ENCODE results near the gene MAGEA4. TPM values are rescaled to one million over a fixed set of nuclear protein-coding genes. Genes with fewer than 3 reads are reported as not detected.

Gene MAGEA4
- total RNA-seq, 1 donor from 2014 or later = not detected

DNA sequence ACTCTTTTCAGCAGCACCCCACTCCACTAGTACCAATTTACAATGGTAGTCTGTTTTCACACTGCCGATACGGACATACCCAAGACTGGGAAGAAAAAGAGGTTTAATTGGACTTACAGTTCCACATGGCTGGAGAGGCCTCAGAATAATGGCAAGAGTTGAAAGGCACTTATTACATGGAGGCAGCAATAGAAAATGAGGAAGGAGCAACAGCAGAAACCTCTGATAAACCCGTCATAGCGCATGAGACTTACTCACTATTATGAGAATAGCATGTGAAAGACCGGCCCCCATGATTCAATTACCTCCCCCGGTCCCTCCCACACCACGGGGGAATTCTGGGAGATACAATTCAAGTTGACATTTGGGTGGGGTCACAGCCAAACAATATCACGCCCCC lies 34.1 kb upstream of the MAGEA4 start:
- H3K9me3 ChIP-seq = no peaks in the 10 kb centered on the region
- H3K4me3 ChIP-seq = no peak overlapping the region
- TF ChIP-seq POLR2A (IDR thresholded peaks at IDR 0.05) (no peak), POLR2AphosphoS5 (IDR thresholded peaks at IDR 0.05; ENCODE audit: insufficient read depth in 1 of 2, low read depth in 1 of 2) (no peak)
- TF ChIP-seq, protein P1, sequence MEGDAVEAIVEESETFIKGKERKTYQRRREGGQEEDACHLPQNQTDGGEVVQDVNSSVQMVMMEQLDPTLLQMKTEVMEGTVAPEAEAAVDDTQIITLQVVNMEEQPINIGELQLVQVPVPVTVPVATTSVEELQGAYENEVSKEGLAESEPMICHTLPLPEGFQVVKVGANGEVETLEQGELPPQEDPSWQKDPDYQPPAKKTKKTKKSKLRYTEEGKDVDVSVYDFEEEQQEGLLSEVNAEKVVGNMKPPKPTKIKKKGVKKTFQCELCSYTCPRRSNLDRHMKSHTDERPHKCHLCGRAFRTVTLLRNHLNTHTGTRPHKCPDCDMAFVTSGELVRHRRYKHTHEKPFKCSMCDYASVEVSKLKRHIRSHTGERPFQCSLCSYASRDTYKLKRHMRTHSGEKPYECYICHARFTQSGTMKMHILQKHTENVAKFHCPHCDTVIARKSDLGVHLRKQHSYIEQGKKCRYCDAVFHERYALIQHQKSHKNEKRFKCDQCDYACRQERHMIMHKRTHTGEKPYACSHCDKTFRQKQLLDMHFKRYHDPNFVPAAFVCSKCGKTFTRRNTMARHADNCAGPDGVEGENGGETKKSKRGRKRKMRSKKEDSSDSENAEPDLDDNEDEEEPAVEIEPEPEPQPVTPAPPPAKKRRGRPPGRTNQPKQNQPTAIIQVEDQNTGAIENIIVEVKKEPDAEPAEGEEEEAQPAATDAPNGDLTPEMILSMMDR (IDR thresholded peaks at IDR 0.05) = no peak
- H3K4me1 ChIP-seq = no peaks in the 10 kb centered on the region
- no peaks in the 10 kb centered on the region for H3K27me3 ChIP-seq
- intact Hi-C loops (cut with DNase I) = no loop called here
- H3K36me3 ChIP-seq = no peaks in the 10 kb centered on the region
- no peak overlapping the region for H3K27ac ChIP-seq
- DNase-seq (ENCODE audit: extremely low spot score in 2 of 2) = no peak

DNA sequence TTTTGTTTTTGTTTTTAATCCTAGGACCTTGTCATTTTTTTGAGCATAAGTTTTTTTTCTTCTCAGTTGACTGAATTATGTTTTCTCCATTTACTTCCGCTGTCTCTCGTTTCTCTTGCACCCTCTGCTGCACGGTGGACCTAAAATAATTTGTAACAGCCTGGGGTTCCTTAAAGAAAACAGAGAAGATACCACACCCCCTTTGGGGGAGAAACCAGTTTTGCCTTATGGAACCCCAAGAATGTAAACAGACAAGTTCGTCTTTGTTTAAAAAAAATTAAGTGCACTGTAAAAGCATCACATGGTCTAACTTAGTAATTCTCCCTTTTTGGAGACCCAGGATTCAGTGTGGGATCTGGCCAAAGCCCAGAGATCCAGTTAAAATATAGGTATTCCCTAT lies 32.8 kb upstream of the MAGEA4 start:
- H3K9me3 ChIP-seq = no peaks in the 10 kb centered on the region
- H3K27ac ChIP-seq = no peak overlapping the region
- intact Hi-C loops (cut with DNase I) = no loop called here
- TF ChIP-seq POLR2AphosphoS5 (IDR thresholded peaks at IDR 0.05; ENCODE audit: insufficient read depth in 1 of 2, low read depth in 1 of 2) (no peak), POLR2A (IDR thresholded peaks at IDR 0.05) (no peak)
- TF ChIP-seq, protein P1 (IDR thresholded peaks at IDR 0.05) = no peak
- no peak for DNase-seq (ENCODE audit: extremely low spot score in 2 of 2)
- no peaks in the 10 kb centered on the region for H3K36me3 ChIP-seq
- H3K27me3 ChIP-seq = no peaks in the 10 kb centered on the region
- H3K4me3 ChIP-seq = no peak overlapping the region
- H3K4me1 ChIP-seq = no peaks in the 10 kb centered on the region

DNA sequence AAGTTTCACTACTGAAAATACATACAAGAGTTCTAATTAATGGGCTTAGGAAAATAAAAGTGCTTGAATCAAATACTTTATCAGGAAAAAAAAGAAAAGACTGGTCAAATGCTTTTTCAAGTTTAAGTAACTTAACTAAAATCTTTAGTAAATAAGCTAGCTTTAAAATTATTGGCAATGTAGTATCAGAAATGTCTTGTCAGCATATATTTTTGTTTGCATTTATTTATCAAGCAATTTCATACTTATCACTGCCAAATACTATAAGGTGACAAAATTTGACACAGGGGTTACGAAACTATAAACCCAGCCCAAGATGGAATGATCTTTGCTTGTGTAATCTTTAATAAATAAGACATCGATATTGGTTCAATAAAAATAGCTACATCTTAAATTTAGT lies 31.8 kb upstream of the MAGEA4 start:
- no peaks in the 10 kb centered on the region for H3K36me3 ChIP-seq
- no peak overlapping the region for H3K4me3 ChIP-seq
- no peak for DNase-seq (ENCODE audit: extremely low spot score in 2 of 2)
- H3K27me3 ChIP-seq = no peaks in the 10 kb centered on the region
- H3K27ac ChIP-seq = no peak overlapping the region
- H3K4me1 ChIP-seq = no peaks in the 10 kb centered on the region
- TF ChIP-seq POLR2A (IDR thresholded peaks at IDR 0.05) (no peak), POLR2AphosphoS5 (IDR thresholded peaks at IDR 0.05; ENCODE audit: insufficient read depth in 1 of 2, low read depth in 1 of 2) (no peak)
- TF ChIP-seq, protein P1 (IDR thresholded peaks at IDR 0.05) = no peak
- intact Hi-C loops (cut with DNase I) = no loop called here
- no peaks in the 10 kb centered on the region for H3K9me3 ChIP-seq

DNA sequence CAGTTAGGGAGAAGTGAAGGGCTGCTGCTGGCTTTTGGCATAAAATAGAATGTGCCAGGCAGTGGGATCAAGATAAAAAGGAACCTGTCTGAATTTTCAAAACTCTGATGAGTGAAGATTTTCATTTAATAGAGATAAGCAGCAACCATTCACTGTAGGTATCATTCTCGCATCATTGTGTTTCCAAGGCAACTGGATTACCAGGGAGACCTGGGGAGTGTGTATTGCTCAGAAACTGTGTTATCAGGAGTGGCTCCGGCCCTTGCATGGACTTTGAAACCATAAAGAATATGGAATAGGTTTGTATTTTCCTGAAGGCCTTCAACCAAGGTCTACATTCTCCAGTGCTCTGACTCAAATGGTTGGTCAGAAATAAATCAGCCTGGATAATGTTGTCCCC lies 23.3 kb upstream of the MAGEA4 start:
- H3K36me3 ChIP-seq = no peaks in the 10 kb centered on the region
- H3K27ac ChIP-seq = no peak overlapping the region
- intact Hi-C loops (cut with DNase I) = no loop called here
- H3K27me3 ChIP-seq = no peaks in the 10 kb centered on the region
- no peaks in the 10 kb centered on the region for H3K4me1 ChIP-seq
- no peak for DNase-seq (ENCODE audit: extremely low spot score in 2 of 2)
- TF ChIP-seq POLR2A (IDR thresholded peaks at IDR 0.05) (no peak), POLR2AphosphoS5 (IDR thresholded peaks at IDR 0.05; ENCODE audit: insufficient read depth in 1 of 2, low read depth in 1 of 2) (no peak)
- TF ChIP-seq, protein P1 (IDR thresholded peaks at IDR 0.05) = no peak
- no peaks in the 10 kb centered on the region for H3K9me3 ChIP-seq
- H3K4me3 ChIP-seq = no peak overlapping the region

DNA sequence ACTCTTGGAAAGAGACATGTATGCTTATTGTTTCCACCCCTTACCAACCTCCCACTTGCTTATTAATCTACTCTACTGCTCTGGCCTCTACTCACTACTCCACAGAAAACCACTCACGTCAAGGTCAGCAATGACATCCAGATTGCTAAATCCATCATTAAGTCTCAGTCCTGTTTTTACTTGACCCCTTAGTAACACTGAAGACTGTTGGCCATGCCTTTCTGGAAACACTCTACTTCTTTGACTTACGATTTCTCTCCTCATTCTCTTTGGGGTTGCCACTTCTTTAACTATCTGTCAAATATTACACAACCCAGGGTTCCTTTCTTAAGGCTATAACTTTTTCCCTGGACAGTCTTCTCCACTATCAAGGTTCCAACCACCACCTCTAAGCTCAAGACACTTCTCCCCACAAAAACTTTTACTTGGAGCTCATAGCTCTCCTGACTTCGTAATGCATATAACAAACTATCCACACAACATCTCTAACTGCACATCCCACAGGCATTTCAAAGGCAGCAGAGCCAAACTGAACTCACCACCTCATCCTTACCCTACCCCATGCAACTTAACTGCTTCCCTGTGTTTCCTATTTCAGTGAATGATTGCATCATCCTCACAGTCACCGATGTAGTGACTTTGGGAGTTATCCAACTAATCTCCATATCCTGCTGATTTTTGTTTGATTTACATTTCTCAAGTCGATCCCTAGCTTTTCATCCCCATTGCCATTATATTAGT lies 15.8 kb upstream of the MAGEA4 start:
- no peaks in the 10 kb centered on the region for H3K4me1 ChIP-seq
- H3K9me3 ChIP-seq = no peaks in the 10 kb centered on the region
- intact Hi-C loops (cut with DNase I) = no loop called here
- no peaks in the 10 kb centered on the region for H3K27me3 ChIP-seq
- TF ChIP-seq POLR2AphosphoS5 (IDR thresholded peaks at IDR 0.05; ENCODE audit: insufficient read depth in 1 of 2, low read depth in 1 of 2) (no peak), POLR2A (IDR thresholded peaks at IDR 0.05) (no peak)
- TF ChIP-seq, protein P1 (IDR thresholded peaks at IDR 0.05) = no peak
- H3K27ac ChIP-seq = no peak overlapping the region
- H3K36me3 ChIP-seq = no peaks in the 10 kb centered on the region
- H3K4me3 ChIP-seq = no peak overlapping the region
- DNase-seq (ENCODE audit: extremely low spot score in 2 of 2) = no peak
